ACC112 (cell line): ENCODE results near the gene IGFBP2.

Experiments used
- H2AFZ ChIP-seq: fragments of 200-600 bp; sonication (generic); one replicate; pipeline ENCODE4 v1.6.0; 2017; ENCODE audit warnings: antibody characterized with exemption, low read length; ENCODE audit not compliant: unreplicated experiment
- H3K27ac ChIP-seq: fragments of 200-600 bp; sonication (generic); 2 replicates; pipeline ENCODE4 v1.5.1; 2014; ENCODE audit warnings: low read depth, mild to moderate bottlenecking, antibody characterized with exemption, low read length, moderate library complexity
- H3K27me3 ChIP-seq: fragments of 200-600 bp; sonication (generic); 2 replicates; pipeline ENCODE4 v1.6.1; 2014; ENCODE audit warnings: mild to moderate bottlenecking, antibody characterized with exemption, low read length, moderate library complexity, mixed read lengths; ENCODE audit not compliant: insufficient read depth
- H3K36me3 ChIP-seq: fragments of 200-600 bp; sonication (generic); 2 replicates; pipeline ENCODE4 v1.6.1; 2016; ENCODE audit warnings: mild to moderate bottlenecking, antibody characterized with exemption, low read length, moderate library complexity, mixed read lengths; ENCODE audit not compliant: insufficient read depth
- H3K4me1 ChIP-seq: fragments of 200-600 bp; sonication (generic); one replicate; pipeline ENCODE4 v1.6.1; 2016; ENCODE audit warnings: low read length, mixed read lengths; ENCODE audit not compliant: insufficient read depth, unreplicated experiment, control insufficient read depth
- H3K4me3 ChIP-seq: fragments of 200-600 bp; sonication (generic); 2 replicates; pipeline ENCODE4 v1.5.1; 2014; ENCODE audit warnings: mild to moderate bottlenecking, low read depth, low read length
- H3K79me2 ChIP-seq: fragments of 200-600 bp; sonication (generic); one replicate; pipeline ENCODE4 v1.6.0; 2016; ENCODE audit warnings: low read length; ENCODE audit not compliant: control insufficient read depth, unreplicated experiment, insufficient read depth

IGFBP2 gene

GRCh38 chr2:216654528-216655052, 21.4 kb downstream of the IGFBP2 start:
- peaks cover 2% of the 10 kb centered on the region for H3K79me2 ChIP-seq

GRCh38 chr2:216657086-216657855, 24.1 kb downstream of the IGFBP2 start:
- Histone ChIP-seq H3K36me3 (no peaks in the 10 kb centered on the region), H3K79me2 (no peaks in the 10 kb centered on the region)

More at GRCh38 chr2:216654528-216655052, 21.4 kb downstream of the IGFBP2 start:
- Histone ChIP-seq H3K27ac (0 out of 2 replicates have a peak overlapping the region, but pooled peaks have one; percentile 10), H3K36me3 (no peaks in the 10 kb centered on the region), H2AFZ (no peak overlapping the region), H3K4me3 (no peak overlapping the region), H3K27me3 (no peaks in the 10 kb centered on the region), H3K4me1 (peaks cover 29% of the 10 kb centered on the region)

GRCh38 chr2:216657980-216658379, 24.8 kb downstream of the IGFBP2 start:
- H3K27ac ChIP-seq, result no peak overlapping the region

More at GRCh38 chr2:216657086-216657855, 24.1 kb downstream of the IGFBP2 start:
- Histone ChIP-seq H2AFZ (no peak overlapping the region), H3K4me3 (no peak overlapping the region), H3K27me3 (no peaks in the 10 kb centered on the region), H3K4me1 (peaks cover 17% of the 10 kb centered on the region), H3K27ac (no peak overlapping the region)

GRCh38 chr2:216658757-216659156, 25.5 kb downstream of the IGFBP2 start:
- Histone ChIP-seq H3K4me3 (no peak overlapping the region), H3K27ac (no peak overlapping the region), H3K79me2 (no peaks in the 10 kb centered on the region), H3K27me3 (no peaks in the 10 kb centered on the region), H2AFZ (no peak overlapping the region), H3K4me1 (peaks cover 10% of the 10 kb centered on the region), H3K36me3 (no peaks in the 10 kb centered on the region)

More at GRCh38 chr2:216657980-216658379, 24.8 kb downstream of the IGFBP2 start:
- no peaks in the 10 kb centered on the region for H3K79me2 ChIP-seq
- H3K4me3 ChIP-seq, result no peak overlapping the region
- H3K27me3 ChIP-seq, result no peaks in the 10 kb centered on the region
- no peaks in the 10 kb centered on the region for H3K36me3 ChIP-seq
- peaks cover 13% of the 10 kb centered on the region for H3K4me1 ChIP-seq
- H2AFZ ChIP-seq, result no peak overlapping the region

- H3K79me2 ChIP-seq, result no peaks in the 10 kb centered on the region
- H3K27me3 ChIP-seq, result no peaks in the 10 kb centered on the region
- H2AFZ ChIP-seq, result no peak overlapping the region
- no peak overlapping the region for H3K27ac ChIP-seq
- H3K36me3 ChIP-seq, result no peaks in the 10 kb centered on the region
- peaks cover 5% of the 10 kb centered on the region for H3K4me1 ChIP-seq
- no peak overlapping the region for H3K4me3 ChIP-seq
These were observed 26.1 kb downstream of the IGFBP2 start for GRCh38 chr2:216659276-216659675.

GRCh38 chr2:216660496-216660895, 27.3 kb downstream of the IGFBP2 start:
- no peak overlapping the region for H3K27ac ChIP-seq
- H3K36me3 ChIP-seq, result no peaks in the 10 kb centered on the region
- H3K4me3 ChIP-seq, result no peak overlapping the region
- no peaks in the 10 kb centered on the region for H3K79me2 ChIP-seq
- H2AFZ ChIP-seq, result no peak overlapping the region
- H3K4me1 ChIP-seq, result peaks cover 12% of the 10 kb centered on the region
- no peaks in the 10 kb centered on the region for H3K27me3 ChIP-seq

- no peaks in the 10 kb centered on the region for H3K36me3 ChIP-seq
- no peaks in the 10 kb centered on the region for H3K27me3 ChIP-seq
- H3K4me1 ChIP-seq, result peaks cover 17% of the 10 kb centered on the region
- no peaks in the 10 kb centered on the region for H3K79me2 ChIP-seq
- H2AFZ ChIP-seq, result no peak overlapping the region
- H3K27ac ChIP-seq, result no peak overlapping the region
- no peak overlapping the region for H3K4me3 ChIP-seq
These were observed 27.8 kb downstream of the IGFBP2 start for GRCh38 chr2:216661051-216661450.

GRCh38 chr2:216661639-216662375, 28.6 kb downstream of the IGFBP2 start:
- Histone ChIP-seq H3K4me1 (peaks cover 17% of the 10 kb centered on the region), H2AFZ (no peak overlapping the region), H3K27me3 (no peaks in the 10 kb centered on the region), H3K79me2 (no peaks in the 10 kb centered on the region), H3K36me3 (no peaks in the 10 kb centered on the region), H3K27ac (no peak overlapping the region), H3K4me3 (no peak overlapping the region)

- no peaks in the 10 kb centered on the region for H3K79me2 ChIP-seq
- no peaks in the 10 kb centered on the region for H3K27me3 ChIP-seq
- H3K4me1 ChIP-seq, result peaks cover 17% of the 10 kb centered on the region
- H3K27ac ChIP-seq, result no peak overlapping the region
- no peak overlapping the region for H3K4me3 ChIP-seq
- no peak overlapping the region for H2AFZ ChIP-seq
- H3K36me3 ChIP-seq, result no peaks in the 10 kb centered on the region
These were observed 29.9 kb downstream of the IGFBP2 start for GRCh38 chr2:216663106-216663505.

GRCh38 chr2:216663846-216664245, 30.6 kb downstream of the IGFBP2 start:
- H2AFZ ChIP-seq, result no peak overlapping the region
- H3K4me1 ChIP-seq, result peaks cover 17% of the 10 kb centered on the region
- no peaks in the 10 kb centered on the region; the same call in 1 of the 2 replicates for H3K27me3 ChIP-seq
- no peaks in the 10 kb centered on the region for H3K36me3 ChIP-seq
- H3K27ac ChIP-seq, result no peak overlapping the region
- no peaks in the 10 kb centered on the region for H3K79me2 ChIP-seq
- no peak overlapping the region for H3K4me3 ChIP-seq
